ENCODE measurements around the gene NADSYN1. TPM values are rescaled to one million over a fixed set of nuclear protein-coding genes. Genes with fewer than 3 reads are reported as not detected.
A peak's percentile ranks its signal among the peaks of the same experiment; 100 is the strongest.

NADSYN1 gene
- total RNA-seq = 10 to 100 TPM; 54.2 to 85.9 (median 70.0) TPM

DNA sequence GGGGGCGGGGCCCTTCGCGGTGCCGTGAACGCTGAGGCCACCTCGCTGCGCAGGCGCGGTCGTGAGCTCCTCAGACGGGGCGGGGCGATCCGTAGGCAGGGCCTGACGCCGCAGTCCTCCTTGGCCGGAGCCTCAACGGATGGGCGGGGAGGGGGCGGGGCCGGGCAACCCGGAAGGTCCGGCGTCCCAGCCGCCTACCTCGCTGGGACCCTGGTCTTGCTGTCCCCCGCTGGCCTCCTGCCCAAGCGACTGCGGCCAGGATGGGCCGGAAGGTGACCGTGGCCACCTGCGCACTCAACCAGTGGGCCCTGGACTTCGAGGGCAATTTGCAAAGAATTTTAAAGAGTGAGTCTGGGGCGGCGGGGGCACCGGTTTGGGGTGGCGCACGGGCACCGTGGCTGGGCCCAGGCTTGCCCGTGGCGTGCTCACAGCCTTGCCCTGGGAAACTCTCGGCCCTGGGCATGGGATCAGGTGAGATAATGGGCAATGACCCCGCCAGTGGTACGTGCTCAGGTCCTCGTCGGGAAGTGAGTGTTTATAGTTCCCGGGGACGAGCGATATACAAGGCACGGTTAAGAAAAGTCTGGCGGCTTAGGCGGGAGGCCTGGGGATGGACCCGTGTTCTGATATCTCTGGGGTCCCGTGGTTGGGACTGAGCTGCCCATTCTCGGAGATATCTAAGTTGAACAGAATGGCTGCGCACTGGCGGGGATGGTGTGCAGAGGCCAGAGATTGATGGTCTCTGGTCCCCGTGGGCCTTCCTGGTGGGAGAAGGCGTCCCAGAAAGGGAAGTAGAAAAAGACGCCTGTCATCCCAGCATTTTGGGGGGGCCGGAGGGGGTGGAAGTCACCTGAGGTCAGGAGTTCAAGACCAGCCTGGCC lies at the start of gene NADSYN1:
Gene NADSYN1 (plus strand): TSS at position 167 of the 881 bp plus-strand sequence. CDS start 94 bp downstream, at position 261.
- no peaks in the 10 kb centered on the region for H3K27me3 ChIP-seq
- no peaks in the 10 kb centered on the region for H3K9me3 ChIP-seq
- peaks cover 0 to 46% (median 21%) of the 10 kb centered on the region in 4 donors for H3K4me1 ChIP-seq
- TF ChIP-seq CTCF (IDR thresholded peaks at IDR 0.05) (no peak), POLR2A (IDR thresholded peaks at IDR 0.05) (peak in 1 of 2 donors; percentile 48), EP300 (IDR thresholded peaks at IDR 0.05) (peak; percentile 48 to 77)
- H3K36me3 ChIP-seq = peaks cover 0 to 35% (median 0%) of the 10 kb centered on the region in 3 donors
- H3K4me3 ChIP-seq = peak within 1 kb of the TSS; percentile 77 to 99 (median 88)
- DNase-seq (ENCODE audit: low spot score in 2 of 2) = peak; percentile 94
- peak within 1 kb of the TSS; percentile 73 to 94 (median 84) for H3K27ac ChIP-seq
- 2 to 3% methylated on average over 34 to 48 of the region's 61 CpGs for WGBS, 2 donors

DNA sequence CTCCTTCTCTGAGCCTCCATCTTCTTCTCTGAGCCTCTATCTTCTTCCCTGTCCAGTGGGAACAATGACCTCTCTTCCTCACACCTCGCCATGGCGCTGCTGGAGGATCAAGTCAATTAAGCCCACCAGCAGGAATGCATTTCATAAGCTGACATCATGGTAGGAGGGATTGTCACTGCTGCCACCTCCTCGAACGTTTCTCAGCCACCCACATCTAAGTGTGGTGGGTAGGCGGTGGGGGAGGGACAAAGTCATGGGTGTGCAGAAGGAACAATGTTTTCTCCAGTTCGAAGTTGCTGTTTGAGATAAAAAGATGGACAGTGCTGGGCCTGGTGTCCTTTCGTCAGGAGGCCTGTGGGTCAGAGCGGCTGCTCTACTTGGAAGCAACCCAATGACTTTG lies 48.8 kb upstream of the NADSYN1 start:
- TF ChIP-seq EP300 (IDR thresholded peaks at IDR 0.05) = no peak
- no peak for TF ChIP-seq POLR2A (IDR thresholded peaks at IDR 0.05)
- no peak for TF ChIP-seq CTCF (IDR thresholded peaks at IDR 0.05)
- 74 to 78% methylated on average over 8 of the region's 8 CpGs for WGBS, 2 donors
- Histone ChIP-seq H3K27me3 (no peaks in the 10 kb centered on the region), H3K4me1 (no peaks in the 10 kb centered on the region), H3K4me3 (no peak overlapping the region), H3K36me3 (no peaks in the 10 kb centered on the region), H3K27ac (no peak overlapping the region), H3K9me3 (no peaks in the 10 kb centered on the region)
- DNase-seq (ENCODE audit: low spot score in 2 of 2) = no peak

GRCh38 chr11:71406681-71407080 lies 46.3 kb upstream of the NADSYN1 start:
- Histone ChIP-seq H3K4me1 (no peaks in the 10 kb centered on the region), H3K4me3 (no peak overlapping the region), H3K9me3 (no peaks in the 10 kb centered on the region), H3K36me3 (no peaks in the 10 kb centered on the region), H3K27ac (no peak overlapping the region), H3K27me3 (no peaks in the 10 kb centered on the region)
- no peak for DNase-seq (ENCODE audit: low spot score in 2 of 2)
- no peak for TF ChIP-seq CTCF (IDR thresholded peaks at IDR 0.05)
- TF ChIP-seq EP300 (IDR thresholded peaks at IDR 0.05) = no peak
- no peak for TF ChIP-seq POLR2A (IDR thresholded peaks at IDR 0.05)
- 77 to 79% methylated on average over 10 of the region's 10 CpGs for WGBS, 2 donors

- H3K27ac ChIP-seq = no peak overlapping the region
- DNase-seq (ENCODE audit: low spot score in 2 of 2) = no peak
- no peak overlapping the region for H3K4me3 ChIP-seq
- TF ChIP-seq POLR2A (IDR thresholded peaks at IDR 0.05) (no peak), EP300 (IDR thresholded peaks at IDR 0.05) (no peak), CTCF (IDR thresholded peaks at IDR 0.05) (no peak)
- 87 to 91% methylated on average over 6 to 15 of the region's 15 CpGs for WGBS, 2 donors
- H3K9me3 ChIP-seq = no peaks in the 10 kb centered on the region
- H3K4me1 ChIP-seq = no peaks in the 10 kb centered on the region
- no peaks in the 10 kb centered on the region for H3K36me3 ChIP-seq
- H3K27me3 ChIP-seq = no peaks in the 10 kb centered on the region
These were observed 45.6 kb upstream of the NADSYN1 start for GRCh38 chr11:71407356-71407755.

- no peaks in the 10 kb centered on the region for H3K4me1 ChIP-seq
- no peaks in the 10 kb centered on the region for H3K36me3 ChIP-seq
- WGBS, 2 donors = 44 to 48% methylated on average over 7 of the region's 7 CpGs
- no peaks in the 10 kb centered on the region for H3K9me3 ChIP-seq
- no peaks in the 10 kb centered on the region for H3K27me3 ChIP-seq
- TF ChIP-seq POLR2A (IDR thresholded peaks at IDR 0.05) (no peak), EP300 (IDR thresholded peaks at IDR 0.05) (no peak), CTCF (IDR thresholded peaks at IDR 0.05) (no peak)
- DNase-seq (ENCODE audit: low spot score in 2 of 2) = no peak
- H3K4me3 ChIP-seq = no peak overlapping the region
- H3K27ac ChIP-seq = no peak overlapping the region
These were observed 44.2 kb upstream of the NADSYN1 start for GRCh38 chr11:71408826-71409225.

Data from tibial nerve (tissue), 4 donors.